Muscle of leg (tissue), 11 donors: Measurements from ENCODE around the gene TMA7. TPM values are rescaled to one million over a fixed set of nuclear protein-coding genes. Genes with fewer than 3 reads are reported as not detected.
"Not testable (repeated sequence)": the region's sequence is repeated elsewhere in the genome, so short reads cannot be mapped to it uniquely, and the experiment has no call there.

ENCODE experiments used
- DNase-seq: peaks from one replicate; pipeline ENCODE4 v3.0.0; 2013
- H3K27ac ChIP-seq: one replicate; pipeline ENCODE4 v1.5.1; 2013; ENCODE audit warnings: mild to moderate bottlenecking, low read length, control low read depth
- H3K27me3 ChIP-seq: one replicate; pipeline ENCODE4 v1.6.1; 2013; ENCODE audit warnings: low read length; ENCODE audit not compliant: control insufficient read depth, insufficient read depth
- H3K36me3 ChIP-seq: one replicate; pipeline ENCODE4 v1.6.1; 2013; ENCODE audit warnings: low read length; ENCODE audit not compliant: control insufficient read depth, insufficient read depth
- H3K4me1 ChIP-seq: one replicate; pipeline ENCODE4 v1.6.1; 2013; ENCODE audit warnings: low read length; ENCODE audit not compliant: control insufficient read depth, insufficient read depth
- H3K4me3 ChIP-seq: one replicate; pipeline ENCODE4 v1.5.1; 2013; ENCODE audit warnings: low read length, control low read depth
- H3K9me3 ChIP-seq: replicated peaks from 2 replicates; pipeline ENCODE4 v1.6.1; 2013; ENCODE audit warnings: low read depth, low read length; ENCODE audit not compliant: control insufficient read depth
- WGBS: methylation state at CpG from one replicate; pipeline ENCODE4 v1.1.5; 2013; ENCODE audit warnings: missing lambda C conversion rate; ENCODE audit not compliant: insufficient coverage; 5-methylcytosine and 5-hydroxymethylcytosine counted together
- polyA plus RNA-seq, 8 donors: library from polyadenylated mRNA; unstranded; fragments of 120-200 nt; gene quantifications; one replicate each; pipeline versions ENCODE4 v1.2.1 to v1.2.3, GENCODE V29; 2013; ENCODE audit warnings: inconsistent platforms in 1 of 8, low replicate concordance in 1 of 8; ENCODE audit not compliant: insufficient read length in 8 of 8, insufficient read depth in 1 of 8
- total RNA-seq: library from RNA; stranded (reverse); fragments of 120-200 nt; gene quantifications from one replicate; pipeline ENCODE4 v1.2.4, GENCODE V29; 2013

TMA7 gene
- total and polyA plus RNA-seq, 9 donors: 170 to 391 (median 214) TPM

DNA sequence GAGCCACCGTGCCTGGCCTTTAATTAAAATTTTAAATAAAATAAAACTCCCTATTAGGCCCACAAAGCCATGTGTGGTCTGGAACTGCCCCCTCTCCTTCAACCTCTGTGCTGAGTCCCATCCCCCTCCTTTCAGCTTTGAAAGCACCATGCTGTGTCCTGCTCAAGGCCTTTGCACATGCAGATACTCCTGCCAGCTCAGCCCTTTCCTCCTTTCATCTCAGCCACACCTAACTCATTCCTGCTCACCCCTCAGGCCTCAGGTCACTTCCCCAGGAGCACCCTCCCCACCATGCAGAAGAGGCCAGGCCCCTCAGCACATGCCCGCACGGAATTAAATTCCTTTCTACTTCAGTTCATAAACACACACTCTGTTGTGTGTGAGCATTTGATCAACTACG lies 34.6 kb downstream of the TMA7 start:
- Histone ChIP-seq H3K36me3 (peaks cover 8% of the 10 kb centered on the region), H3K9me3 (no peaks in the 10 kb centered on the region), H3K27ac (no peak overlapping the region), H3K4me1 (peaks cover 32% of the 10 kb centered on the region), H3K4me3 (no peak overlapping the region), H3K27me3 (no peaks in the 10 kb centered on the region)
- 60% methylated on average over 1 of the region's 4 CpGs for WGBS
- no peak for DNase-seq

DNA sequence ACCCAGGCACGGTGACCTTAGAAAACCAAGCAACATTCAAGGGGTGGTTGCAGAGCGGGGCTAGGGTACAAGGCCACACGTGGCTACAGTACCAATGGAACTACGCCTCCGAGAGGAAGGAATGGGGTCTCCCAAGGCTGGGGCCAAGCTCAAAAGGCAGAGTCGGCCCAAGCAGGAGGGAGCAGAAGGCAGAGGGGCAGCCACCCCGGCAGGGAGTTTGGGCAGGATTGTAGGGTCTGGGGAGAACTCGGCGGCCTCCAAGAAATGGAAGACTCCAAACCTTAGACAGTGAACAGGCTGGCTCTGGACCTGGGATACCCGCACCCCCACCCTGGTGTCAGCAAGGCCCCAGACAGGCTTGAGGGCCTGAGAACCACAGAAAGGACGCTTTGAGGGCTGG lies 35.1 kb downstream of the TMA7 start:
- WGBS: 81% methylated on average over 7 of the region's 11 CpGs
- DNase-seq: no peak
- no peaks in the 10 kb centered on the region for H3K9me3 ChIP-seq
- peaks cover 27% of the 10 kb centered on the region for H3K4me1 ChIP-seq
- no peaks in the 10 kb centered on the region for H3K27me3 ChIP-seq
- H3K36me3 ChIP-seq: peaks cover 2% of the 10 kb centered on the region
- H3K27ac ChIP-seq: no peak overlapping the region
- no peak overlapping the region for H3K4me3 ChIP-seq

DNA sequence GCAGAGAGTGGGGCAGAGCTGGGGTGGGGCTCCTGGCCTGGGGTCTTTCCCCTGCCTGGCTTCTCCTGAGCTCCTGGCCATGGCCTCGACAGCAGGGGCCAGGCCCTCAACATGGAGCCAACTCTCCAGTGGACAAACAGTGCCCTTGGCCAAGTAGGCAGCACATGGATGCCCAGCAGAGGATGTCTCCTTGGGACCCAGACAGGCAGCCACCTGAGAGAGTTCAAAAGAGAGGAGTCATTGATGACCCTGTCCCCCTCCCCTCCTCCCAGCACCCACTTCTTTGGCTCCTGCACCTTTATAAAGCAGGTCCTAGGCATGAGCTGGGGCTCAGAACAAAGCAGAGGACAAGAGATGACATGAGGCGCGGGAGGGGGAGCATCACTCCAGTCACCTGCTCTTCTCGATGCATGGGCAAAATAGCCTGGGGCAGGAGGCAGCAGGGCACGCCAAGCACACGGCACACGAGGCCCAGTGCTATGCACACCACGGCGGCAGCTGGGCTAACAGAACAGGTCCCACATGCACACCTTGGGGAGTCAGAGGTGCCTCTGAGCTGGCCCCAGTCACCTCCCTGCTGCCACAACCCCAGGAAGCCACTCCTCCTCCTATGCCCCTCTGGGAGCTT lies 36.5 kb downstream of the TMA7 start:
- no peak for DNase-seq
- Histone ChIP-seq H3K4me3 (no peak overlapping the region), H3K27me3 (no peaks in the 10 kb centered on the region), H3K9me3 (no peaks in the 10 kb centered on the region), H3K4me1 (peaks cover 17% of the 10 kb centered on the region), H3K27ac (no peak overlapping the region), H3K36me3 (no peaks in the 10 kb centered on the region)
- WGBS: 82% methylated on average over 9 of the region's 9 CpGs

DNA sequence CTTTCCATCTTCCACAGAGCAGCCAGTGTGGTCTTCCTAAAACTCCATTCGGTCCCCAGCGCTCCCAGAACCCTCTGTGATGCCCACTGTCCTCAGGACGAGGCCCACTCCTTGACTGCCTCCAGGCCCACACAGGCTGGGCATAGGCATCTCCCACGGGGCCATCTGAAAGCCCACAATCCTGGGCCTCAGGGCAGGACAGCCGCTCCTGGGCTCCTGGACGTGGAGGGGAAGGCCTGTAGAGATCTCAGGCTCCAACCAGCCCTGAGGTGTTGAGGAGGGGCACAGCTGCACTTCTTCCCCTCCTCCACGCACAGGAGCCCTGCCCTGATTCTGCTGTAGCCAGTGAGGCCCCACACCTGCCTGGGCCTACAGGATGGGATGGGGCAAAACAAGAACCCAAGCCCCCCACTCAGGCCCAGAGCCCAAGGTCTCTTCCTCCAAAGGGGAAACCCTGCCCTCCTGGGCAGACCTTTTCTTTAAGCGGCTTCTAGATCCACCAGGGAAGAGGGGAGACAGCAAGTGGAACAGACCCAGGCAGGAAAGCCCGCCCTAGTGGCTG lies 38.0 kb downstream of the TMA7 start:
- WGBS: 80% methylated on average over 5 of the region's 9 CpGs
- no peak overlapping the region for H3K27ac ChIP-seq
- no peaks in the 10 kb centered on the region for H3K27me3 ChIP-seq
- DNase-seq: no peak
- H3K36me3 ChIP-seq: no peaks in the 10 kb centered on the region
- no peak overlapping the region for H3K4me3 ChIP-seq
- no peaks in the 10 kb centered on the region for H3K9me3 ChIP-seq
- H3K4me1 ChIP-seq: peaks cover 7% of the 10 kb centered on the region

DNA sequence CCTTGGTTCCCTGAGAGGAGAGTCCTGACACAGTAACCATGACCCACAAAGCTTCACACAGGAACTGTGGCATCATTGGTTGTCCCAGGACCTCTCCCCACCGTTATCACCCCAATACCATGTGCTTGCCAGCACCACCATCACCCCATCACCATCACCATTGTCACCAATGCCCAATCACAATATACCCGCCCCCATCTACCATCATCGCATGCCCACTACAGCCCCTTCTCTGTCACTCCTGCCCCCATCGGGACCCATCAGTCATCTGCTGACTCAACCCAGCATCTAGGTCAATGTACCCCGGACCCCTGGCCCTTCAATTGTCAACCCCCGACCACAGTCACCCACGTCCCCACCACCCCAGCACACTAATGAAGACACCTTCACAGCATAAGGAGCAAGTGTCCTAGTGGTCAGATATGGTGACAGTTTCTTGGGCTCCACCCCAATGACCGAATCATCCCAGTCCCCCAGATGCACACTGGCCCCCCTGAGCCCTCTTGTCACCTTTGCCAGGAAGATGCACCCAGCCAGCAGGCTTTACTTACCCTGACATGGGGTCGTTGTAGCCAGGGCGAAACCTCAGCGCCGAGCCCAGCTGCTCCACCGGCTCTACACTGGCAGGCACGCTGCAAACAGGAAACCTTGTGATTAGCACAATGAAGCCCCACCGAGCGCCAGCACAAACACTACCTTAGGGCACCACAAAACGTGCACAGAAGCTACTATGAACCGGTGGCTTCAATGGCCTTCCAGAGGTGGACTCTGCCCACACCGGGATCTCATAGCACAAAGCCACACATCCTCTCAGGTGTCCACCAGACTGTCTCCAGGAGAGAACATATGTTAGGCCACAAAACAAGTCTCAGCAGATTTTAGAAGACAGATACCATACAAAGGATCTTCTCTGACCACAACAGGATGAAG lies 38.8 kb downstream of the TMA7 start:
- Histone ChIP-seq H3K27me3 (no peaks in the 10 kb centered on the region), H3K27ac (no peak overlapping the region), H3K4me1 (no peaks in the 10 kb centered on the region), H3K9me3 (no peaks in the 10 kb centered on the region), H3K36me3 (no peaks in the 10 kb centered on the region), H3K4me3 (no peak overlapping the region)
- no peak for DNase-seq
- WGBS: 86% methylated on average over 17 of the region's 19 CpGs

DNA sequence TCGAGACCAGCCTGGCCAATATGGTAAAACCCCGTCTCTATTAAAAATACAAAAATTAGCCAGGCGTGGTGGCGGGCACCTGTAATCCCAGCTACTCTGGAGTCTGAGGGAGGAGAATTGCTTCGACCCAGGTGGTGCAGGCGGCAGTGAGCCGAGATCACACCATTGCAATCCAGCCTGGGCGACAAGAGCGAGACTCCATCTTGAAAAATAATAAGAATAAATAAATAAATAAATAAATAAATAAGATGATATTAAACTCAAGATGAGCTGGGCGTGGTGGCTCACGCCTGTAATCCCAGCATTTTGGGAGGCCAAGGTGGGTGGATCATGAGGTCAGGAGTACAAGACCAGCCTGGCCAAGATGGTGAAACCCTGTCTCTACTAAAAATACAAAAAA lies 40.8 kb downstream of the TMA7 start:
- not testable (repeated sequence) for DNase-seq, H3K9me3 ChIP-seq, H3K36me3 ChIP-seq, H3K4me1 ChIP-seq, H3K4me3 ChIP-seq, H3K27ac ChIP-seq, H3K27me3 ChIP-seq
- no CpG with 5 or more reads among the region's 11 CpGs for WGBS

DNA sequence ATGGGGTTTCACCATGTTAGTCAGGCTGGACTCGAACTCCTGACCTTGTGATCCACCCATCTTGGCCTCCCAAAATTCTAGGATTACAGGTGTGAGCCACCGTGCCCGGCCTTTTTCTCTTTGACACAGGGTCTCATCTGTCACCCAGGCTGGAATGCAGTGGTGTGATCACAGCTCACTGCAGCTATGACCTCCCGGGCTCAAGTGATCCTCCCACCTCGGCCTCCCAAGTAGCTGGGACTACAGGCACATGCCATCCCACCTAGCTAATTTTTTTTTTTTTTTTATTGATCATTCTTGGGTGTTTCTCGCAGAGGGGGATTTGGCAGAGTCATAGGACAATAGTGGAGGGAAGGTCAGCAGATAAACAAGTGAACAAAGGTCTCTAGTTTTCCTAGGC lies 42.8 kb downstream of the TMA7 start:
- 100% methylated on average over 2 of the region's 6 CpGs for WGBS
- not testable (repeated sequence) for H3K27ac ChIP-seq, H3K4me3 ChIP-seq, H3K27me3 ChIP-seq, DNase-seq, H3K4me1 ChIP-seq, H3K9me3 ChIP-seq, H3K36me3 ChIP-seq

DNA sequence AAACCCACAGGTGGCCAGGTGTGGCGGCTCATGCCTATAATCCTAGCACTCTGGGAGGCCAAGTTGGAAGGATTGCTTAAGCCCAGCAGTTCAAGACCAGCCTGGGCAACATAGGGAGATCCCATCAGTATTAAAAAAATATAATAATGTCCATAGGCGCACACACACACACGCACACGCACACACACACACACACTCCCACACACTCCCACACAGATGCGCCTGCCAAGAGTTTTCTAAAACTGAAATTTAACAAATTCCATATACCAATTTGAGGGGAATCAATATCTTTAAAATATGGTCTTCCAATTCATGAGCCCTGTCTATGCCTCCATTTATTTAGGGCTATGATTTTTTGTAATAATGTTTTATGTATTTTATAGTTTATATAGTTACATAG lies 46.9 kb downstream of the TMA7 start:
- WGBS: no CpG with 5 or more reads among the region's 5 CpGs
- H3K4me1 ChIP-seq: no peaks in the 10 kb centered on the region
- no peak overlapping the region for H3K27ac ChIP-seq
- H3K9me3 ChIP-seq: no peaks in the 10 kb centered on the region
- H3K4me3 ChIP-seq: no peak overlapping the region
- no peaks in the 10 kb centered on the region for H3K27me3 ChIP-seq
- H3K36me3 ChIP-seq: peaks cover 2% of the 10 kb centered on the region
- no peak for DNase-seq

DNA sequence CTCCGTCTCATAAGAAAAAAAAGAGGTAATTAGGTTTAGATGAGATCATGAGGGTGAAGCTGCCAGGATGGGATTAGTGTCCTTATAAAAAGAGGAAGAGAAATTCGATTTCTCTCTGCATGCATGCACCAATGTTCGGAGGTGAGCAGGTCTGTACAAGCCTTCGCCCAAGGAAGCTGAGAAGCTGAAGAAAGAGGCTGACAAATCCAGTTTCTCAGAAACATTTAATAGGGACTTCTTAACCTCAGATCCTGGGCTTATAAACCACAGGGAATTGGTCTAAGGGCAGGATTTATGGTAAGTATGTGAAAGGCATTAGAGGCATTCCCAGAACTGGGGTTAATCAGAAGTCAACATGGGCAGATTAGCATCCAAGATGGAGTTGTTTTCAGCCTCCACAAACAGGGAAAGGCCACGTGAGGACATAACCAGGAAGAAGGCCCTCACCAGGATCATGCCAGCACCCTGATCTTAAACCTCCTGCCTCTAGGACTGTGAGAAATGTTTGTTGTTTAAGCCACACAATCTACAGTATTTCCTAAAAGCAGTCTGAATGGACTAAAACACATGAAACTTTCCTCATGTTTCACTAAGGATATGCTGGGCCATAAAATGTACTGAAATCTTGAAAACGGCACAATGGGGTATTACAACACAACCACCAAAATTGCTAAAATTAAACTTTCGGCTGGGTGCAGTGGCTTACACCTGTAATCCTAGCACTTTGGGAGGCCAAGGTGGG lies 52.6 kb downstream of the TMA7 start:
- WGBS: 66% methylated on average over 5 of the region's 7 CpGs
- Histone ChIP-seq H3K4me3 (no peak overlapping the region), H3K27ac (no peak overlapping the region), H3K4me1 (no peaks in the 10 kb centered on the region), H3K36me3 (peaks cover 2% of the 10 kb centered on the region), H3K9me3 (no peaks in the 10 kb centered on the region), H3K27me3 (no peaks in the 10 kb centered on the region)
- DNase-seq: no peak

DNA sequence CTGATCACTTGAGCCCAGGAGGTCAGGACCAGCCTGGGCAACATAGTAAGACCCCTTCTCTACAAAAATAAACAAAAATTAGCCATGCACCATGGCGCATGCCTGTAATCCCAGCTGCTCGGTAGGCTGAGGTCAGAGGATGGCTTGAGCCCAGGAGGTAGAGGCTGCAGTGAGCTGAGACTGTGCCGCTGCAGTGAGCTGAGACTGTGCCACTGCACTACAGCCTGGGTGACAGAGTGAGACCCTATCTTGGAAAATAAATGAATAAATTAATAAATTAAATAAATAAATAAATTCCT lies 53.1 kb downstream of the TMA7 start:
- Histone ChIP-seq H3K4me1 (no peaks in the 10 kb centered on the region), H3K36me3 (peaks cover 2% of the 10 kb centered on the region), H3K9me3 (no peaks in the 10 kb centered on the region), H3K27me3 (no peaks in the 10 kb centered on the region), H3K27ac (no peak overlapping the region), H3K4me3 (no peak overlapping the region)
- WGBS: 75% methylated on average over 2 of the region's 3 CpGs
- DNase-seq: no peak
